NCI-H1092 treated with DMSO at 0.1 percent for 48 hours (cell line): ENCODE measurements around the gene GAL3ST2.
"Not testable (repeated sequence)": the region's sequence is repeated elsewhere in the genome, so short reads cannot be mapped to it uniquely, and the experiment has no call there.

Source experiments
- DNase-seq: peaks from one replicate; lab custom pipeline; 2025; lab: John Stamatoyannopoulos, UW

The GAL3ST2 gene

DNA sequence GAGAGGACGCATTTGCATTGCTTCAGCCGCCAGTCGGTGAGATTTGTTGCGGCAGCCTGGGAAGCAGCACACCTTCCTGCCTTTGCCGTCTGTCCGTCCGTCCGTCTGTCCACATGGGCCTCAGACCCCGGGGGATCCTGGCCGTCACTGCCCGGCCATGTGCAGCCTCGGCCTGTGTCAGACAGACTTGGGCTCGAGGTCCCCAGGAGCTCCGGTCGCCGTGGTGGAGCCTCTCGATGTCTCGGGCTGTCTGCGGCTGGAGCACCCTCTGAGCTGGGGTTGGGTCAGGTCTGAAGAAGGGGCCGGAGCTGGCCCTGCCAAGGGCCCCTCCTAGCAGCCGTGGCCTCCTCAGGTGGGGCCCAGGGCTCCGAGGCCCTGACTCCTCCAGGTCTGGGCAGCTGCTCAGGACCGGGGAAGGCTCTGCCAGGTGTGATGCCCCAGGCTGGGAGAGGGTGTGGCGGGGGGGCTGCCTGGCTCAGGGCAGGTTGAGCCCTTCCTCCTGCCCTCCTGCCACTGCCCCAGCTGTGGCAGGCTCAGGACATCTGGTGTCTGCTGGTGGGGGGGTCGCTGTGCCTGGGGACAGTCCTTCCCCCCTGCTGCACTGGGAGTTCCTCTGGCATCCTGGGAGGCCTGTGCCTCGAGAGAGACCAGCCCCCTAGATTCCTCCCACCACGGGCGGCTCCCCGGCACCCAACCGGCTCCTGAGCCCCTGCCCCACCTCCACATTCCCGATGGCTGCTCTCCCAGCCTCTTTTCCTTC is 44.2 kb downstream of the GAL3ST2 start:
- no peak for DNase-seq

DNA sequence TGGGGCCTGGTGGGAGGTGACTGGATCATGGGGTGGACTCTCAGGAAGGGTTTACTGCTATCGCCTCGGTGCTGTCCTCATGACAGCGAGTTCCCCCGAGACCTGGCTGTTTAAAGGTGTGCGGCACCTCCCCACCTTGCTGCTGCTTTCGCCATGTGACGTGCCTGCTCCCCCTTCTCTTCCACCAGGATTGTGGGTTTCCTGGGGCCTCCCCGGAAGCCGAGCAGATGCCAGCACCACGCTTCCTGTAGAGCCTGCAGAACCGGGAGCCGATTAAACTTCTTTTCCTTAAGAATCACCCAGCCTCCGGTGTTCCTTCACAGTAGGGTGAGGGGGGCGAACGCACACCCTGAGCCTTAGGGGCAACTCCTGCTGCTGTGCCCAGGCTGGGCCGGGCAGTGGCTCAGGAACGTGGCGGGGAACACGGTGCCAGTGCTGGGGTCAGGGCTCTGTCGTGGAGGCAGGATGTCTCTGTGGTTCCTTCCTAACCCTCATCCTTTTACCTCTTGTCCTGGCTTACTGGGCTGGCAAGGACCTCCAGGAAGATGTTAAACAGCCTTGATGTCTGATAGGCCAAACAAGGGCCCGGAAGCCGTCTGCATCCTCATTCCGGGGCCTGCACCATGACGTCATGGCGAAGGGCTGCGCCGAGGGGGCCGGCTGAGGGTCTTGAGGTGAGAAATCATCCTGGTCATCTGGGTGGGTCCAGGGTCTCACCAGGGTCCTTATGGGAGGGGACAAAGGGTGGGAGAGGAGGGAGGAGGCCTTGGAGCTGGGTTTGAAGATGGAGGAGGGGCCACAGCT is 45.0 kb downstream of the GAL3ST2 start:
- DNase-seq, result no peak

DNA sequence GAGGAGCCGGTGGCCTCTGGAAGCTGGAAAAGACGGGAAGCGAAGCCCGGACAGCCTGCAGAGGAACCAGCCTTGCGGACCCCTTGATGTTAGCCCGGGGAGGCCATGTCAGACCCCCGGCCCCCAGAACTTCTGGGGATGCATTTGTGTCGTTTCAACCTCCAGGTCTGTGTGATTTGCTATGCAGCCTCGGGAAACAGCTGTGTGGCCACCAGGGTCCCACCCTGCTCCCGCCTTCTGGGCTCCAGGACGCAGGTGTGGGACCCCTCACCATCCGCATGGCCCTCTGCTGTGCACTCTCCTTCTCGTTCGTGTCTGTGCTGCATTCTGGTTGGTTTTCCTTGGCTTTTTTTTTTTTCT is 45.6 kb downstream of the GAL3ST2 start:
- no peak for DNase-seq

DNA sequence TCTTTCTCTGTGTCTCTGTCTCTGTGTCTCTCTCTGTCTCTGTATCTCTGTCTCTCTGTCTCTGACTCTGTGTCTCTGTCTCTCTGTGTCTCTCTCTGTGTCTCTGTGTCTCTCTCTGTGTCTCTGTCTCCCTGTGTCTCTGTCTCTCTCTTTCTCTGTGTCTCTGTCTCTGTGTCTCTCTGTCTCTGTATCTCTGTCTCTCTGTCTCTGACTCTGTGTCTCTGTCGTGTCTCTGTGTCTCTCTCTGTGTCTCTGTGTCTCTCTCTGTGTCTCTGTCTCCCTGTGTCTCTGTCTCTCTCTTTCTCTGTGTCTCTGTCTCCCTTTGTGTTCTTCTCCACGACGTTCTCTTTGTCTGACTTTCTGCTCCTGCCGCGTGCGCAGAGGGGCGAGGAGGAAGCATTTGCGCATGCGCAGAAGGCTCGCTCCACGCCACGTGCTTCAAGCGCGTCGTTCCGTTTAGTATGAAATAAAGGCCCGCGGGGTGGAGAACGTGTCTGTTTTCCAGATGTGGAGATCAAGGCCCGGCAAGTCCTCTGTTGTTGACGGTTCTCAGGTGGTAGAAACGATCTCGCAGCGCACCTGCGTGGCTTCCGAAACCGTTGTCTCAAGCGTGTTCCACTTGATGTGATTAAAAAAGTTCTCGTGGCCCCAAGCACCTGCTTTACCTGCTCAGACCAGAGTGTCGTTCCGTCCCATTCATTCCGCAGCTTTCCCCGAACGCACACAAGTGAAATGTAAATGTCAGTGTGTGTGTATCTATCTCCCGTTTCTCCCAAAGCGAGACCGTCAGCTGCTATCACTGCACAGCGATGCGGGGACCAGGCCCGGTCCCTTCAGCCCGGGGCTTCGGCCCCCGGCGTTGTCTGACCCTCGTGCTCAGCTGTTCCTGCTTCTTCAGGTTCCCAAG is 47.2 kb downstream of the GAL3ST2 start:
- not testable (repeated sequence) for DNase-seq

DNA sequence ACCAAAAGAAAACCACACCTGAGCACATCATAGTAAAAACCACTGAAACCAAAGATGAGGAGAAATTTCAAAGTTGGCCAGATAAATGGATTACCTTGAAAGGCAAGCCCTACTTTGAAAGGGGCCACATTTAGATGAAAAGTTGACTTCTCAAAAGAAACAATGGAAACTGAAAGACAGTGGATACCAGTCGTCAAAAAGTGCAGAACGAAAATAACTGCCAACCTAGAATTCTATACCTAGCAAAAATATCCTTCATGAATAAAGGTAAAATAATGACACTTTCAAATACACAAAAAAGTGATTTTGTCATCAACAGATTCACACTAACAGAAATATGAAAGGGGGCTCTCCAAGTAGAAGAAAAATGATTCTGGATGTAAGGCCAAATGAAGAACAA is 50.8 kb downstream of the GAL3ST2 start:
- DNase-seq, result no peak

DNA sequence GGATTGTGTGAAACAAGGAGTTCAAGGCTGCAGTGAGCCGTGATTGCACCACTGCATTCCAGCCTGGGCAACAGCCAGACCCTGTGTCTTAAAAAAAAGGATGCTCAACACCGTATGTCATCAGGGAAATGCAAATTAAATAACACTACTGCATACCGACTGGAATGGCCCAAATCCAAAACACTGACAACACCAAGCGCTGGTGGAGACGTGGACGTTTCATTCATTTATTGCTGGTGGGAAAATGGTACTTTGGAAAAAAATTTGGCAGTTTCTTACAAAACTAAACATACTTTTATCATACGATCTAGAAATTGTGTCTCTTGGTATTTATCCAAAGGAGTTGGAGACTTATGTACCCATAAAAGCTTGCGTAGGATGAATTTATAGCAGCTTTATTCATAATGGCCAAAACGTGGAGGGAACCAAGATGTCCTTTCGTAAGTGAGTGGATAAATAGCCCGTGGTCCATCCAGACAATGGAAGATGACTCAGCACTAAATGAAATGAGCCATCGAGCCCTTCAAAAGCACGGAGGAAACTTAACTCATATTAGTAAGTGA is 56.6 kb downstream of the GAL3ST2 start:
- no peak for DNase-seq

DNA sequence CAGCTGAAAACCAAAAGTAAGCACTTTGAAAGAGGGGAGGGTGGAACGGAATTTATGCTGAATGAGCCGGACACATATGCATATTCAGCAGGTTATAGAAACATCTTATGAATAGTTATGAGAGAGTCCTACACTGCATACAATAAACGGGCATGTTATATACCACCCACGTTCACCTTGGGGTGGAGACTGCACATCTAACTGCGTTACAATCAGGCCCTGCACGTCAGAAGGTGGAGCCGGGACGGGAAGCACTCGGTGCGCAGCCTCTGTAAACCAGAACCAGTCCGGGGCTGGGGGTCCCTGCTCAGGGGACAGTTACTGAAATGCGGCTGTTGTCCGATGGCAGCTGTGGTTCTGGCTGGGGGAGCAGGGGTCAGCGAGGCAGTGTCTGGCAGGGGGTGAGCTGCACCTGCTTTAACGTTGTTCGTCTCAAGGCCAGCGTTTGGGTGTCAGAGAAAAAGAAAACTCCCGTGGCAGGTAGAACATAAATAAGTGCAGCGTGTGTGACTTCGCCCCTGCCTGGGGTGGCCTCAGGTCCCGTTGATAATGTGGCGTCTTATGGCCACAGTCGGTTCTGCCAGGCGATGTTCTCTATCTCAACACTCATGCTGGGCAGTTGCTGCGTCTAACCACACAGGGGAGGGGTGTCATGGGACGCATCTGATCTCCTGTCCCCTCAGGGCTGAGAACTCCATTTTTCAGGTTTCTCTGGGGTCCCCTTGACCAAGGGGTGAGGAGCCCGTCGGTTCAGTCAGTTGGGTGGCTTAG is 57.3 kb downstream of the GAL3ST2 start:
- not testable (repeated sequence) for DNase-seq

DNA sequence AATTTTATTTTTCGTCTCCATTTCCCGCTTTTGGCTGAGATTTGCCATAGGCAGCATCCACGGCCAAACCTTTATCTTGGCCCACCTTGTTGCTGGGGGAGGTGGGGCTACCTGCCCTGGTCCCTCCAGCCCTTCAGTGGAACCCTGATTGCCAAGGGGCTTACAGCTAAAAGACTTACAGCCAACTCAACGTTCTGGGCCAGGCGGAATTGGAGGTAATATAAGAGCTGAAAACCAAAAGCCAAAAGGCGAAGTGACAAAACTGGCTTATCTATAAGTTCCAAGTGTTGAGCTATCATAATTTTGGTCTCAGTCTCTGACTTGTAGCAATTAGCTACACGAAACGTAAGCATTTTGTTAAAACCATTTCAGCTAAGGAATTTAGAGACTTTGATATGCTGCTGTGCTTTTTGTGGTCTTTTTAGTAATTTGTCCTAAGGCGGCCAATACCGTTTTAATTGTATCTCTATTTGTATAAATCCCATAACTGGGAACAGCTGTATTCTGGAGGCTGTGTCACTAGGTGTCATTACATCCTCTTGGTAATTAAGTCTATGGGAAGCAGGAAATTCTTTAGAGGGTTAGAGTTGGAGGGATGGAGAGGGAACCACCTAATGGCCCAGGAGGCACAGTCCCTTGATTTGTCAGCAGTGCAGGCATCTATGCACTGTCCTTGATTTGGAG is 58.0 kb downstream of the GAL3ST2 start:
- DNase-seq, result no peak

DNA sequence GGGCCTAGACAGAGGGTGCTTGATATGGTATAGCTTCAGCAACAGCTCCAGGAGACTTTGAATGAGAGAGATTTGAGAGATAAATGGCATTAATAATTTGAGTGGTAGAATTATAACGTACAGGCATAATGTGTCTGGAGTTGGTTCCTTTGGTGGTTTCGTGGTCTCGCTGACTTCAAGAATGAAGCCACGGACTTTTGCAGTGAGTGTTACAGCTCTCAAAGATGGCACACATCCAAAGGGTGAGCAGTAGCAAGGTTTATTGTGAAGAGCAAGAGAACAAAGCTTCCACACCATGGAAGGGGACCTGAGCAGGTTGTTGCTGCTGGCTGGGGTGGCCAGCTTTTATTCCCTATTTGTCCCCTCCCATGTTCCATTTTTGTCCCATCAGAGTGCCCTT is 59.0 kb downstream of the GAL3ST2 start:
- DNase-seq, result no peak

DNA sequence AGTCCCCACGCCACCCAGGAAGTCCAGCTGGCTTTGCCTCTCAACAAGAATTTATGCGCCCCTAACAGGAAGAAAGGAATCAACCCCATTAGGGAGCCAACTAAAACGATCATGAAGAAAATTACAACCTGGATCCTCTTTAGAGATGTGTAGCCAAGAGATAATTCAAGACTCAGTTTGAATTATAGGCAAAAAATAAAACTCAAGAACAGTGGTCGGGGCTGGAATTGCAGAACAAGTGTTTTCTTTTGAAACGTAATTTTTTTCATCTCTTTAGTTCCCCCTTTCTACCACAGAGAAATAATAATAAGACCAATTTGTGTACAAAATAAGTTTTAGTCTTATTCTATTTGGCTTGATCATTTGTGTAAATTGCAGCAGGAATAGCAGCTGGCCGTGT is 59.7 kb downstream of the GAL3ST2 start:
- no peak for DNase-seq

DNA sequence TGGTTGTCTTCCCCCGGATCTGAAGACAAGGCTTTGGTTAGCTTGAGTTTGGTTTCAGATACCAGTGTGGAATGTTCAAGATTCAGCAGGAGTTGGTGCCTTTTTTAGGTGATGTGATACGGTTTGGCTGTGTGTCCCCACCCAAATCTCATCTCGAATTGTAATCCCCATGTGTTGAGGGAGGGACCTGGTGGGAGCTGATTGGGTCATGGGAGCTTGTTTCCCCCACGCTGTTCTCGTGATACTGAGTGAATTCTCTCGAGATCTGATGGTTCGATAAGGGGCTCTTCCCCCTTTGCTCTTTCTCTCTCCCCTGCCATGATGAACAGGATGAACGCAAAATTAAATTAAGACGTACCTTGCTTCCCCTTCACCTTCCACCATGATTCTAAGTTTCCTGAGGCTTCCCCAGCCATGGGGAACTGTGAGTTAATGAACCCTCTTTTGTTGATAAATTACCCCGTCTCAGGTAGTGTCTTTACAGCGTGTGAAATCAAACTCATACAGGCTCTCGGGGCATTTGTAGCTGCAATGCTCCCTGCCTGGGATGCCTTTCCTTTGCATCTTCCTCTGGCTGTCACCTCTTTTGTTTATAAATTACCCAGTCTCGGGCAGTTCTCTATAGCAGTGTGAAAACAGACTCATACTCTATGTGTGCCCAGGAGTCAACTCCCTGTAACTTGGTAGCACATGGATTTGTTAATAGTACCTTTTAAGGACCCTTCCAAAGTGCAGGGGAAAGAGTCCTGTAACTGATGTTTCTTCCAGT is 60.8 kb downstream of the GAL3ST2 start:
- DNase-seq, result no peak

DNA sequence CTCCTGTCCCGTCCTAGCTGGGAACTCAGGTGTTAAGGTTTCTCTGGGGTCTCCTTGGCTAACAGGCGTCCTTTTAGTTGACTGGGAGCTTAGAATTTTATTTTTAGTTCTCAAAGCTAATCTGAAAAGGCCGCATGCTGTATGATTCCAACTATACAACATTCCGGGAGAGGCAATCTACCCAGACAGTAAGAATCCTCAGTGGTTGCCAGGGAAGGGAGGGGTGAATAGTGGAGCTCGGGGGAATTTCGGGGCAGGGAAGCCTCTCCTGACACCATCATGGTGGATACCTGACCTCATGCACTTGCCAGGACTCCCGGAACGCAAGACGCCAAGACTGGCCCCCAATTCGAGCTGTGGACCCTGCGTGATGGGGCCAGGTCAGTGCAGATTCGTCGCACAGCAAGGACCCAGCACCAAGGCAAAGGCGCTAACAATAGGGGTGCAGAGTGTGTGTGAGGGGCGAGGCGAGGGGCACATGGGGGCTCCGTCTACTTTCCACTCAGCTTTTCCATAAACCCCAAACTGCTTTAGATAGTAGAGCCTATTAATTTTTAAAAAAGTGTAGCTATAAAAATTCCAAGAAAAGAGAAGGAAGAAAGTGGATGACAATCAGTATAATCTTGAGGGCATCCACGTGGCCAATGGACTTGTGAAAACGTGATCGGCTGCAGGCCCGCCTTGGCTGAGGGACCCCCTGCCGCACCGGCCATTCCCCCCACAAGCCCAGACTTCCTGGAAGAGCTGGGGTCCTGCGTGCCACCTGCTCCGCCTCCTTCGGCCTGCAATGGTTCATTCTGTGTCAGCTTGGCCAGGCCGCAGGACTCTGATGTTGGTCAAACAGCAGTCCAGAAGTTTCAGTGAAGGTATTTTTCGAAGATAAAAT is 64.8 kb downstream of the GAL3ST2 start:
- DNase-seq, result no peak

DNA sequence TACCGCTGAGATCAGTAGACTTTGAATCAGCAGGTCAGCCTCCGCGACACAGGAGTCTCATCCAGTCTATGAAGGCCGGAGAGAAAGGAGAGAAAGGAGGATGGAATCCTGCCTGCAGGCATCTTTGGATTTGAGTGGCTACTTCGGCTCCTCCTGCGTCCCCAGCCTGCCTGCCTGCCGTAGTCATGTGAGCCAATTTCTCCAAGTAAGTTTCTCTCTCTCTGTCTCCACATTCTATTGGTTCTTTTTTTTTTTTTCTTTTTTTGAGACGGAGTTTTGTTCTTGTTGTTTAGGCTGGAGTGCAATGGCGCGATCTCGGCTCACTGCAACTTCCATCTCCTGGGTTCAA is 65.4 kb downstream of the GAL3ST2 start:
- no peak for DNase-seq

DNA sequence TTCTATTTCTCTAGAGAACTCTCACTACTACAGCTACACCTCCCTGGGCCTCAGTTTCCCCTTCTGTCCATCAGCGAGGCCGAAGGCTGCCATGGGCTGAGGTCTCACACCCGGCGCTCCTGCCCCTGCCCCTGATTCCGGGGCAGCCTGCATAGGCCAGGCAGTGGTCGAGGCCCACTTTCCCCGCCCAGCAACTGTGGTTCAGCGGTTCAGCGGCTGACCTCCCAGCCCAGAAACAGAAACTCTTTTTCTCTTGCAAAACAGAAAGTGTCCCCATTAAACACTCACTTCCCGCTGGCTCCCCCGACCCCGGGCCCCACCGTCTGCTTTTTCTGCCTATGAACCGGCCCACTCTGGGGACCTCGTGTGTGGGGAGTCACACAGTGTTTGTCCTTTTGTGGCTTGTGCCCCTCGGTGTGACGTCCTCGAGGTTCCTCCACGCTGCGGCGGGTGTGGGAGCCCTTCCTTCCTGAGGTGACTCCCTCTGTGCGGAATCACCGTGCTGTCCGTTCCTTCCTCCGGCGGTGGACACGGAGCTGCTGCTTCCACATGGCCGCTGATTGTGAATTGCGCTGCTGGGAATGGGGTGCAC is 66.1 kb downstream of the GAL3ST2 start:
- DNase-seq, result no peak

DNA sequence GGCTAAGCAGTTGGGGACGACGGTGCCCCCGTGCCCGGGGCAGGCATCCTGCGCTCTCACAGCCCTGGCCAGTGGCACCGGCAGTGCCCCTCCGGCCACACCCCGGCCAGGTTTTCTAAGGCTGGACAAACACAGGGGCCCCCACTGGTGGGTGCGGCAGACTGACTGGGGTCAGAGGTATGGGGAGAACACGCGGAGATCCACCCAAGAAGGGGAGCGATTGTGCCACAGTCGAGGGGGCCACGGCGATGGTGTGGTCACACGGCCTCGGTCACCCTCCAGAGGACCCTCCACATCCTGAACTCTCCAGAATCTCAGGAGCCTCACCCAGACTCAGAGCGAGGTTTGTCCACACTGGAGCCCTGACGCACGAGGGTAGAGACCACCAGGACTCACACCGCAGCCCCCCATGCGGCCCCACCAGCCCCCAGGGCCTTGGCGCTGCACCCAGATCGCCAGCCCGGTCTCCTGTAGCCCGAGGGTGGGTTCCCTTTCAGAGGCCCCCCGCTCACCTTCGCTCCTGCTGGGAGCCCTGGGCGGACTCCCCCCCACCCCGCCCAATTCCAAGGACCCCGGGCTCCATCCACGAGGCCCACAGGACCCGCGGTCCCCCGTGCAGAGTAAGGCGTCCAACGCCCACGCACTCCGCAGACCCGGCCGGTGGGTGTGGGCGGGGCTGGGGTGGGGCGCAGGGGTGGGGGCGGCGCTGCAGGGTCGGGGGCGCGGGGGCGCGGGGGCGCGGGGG is 66.9 kb downstream of the GAL3ST2 start:
- no peak for DNase-seq

DNA sequence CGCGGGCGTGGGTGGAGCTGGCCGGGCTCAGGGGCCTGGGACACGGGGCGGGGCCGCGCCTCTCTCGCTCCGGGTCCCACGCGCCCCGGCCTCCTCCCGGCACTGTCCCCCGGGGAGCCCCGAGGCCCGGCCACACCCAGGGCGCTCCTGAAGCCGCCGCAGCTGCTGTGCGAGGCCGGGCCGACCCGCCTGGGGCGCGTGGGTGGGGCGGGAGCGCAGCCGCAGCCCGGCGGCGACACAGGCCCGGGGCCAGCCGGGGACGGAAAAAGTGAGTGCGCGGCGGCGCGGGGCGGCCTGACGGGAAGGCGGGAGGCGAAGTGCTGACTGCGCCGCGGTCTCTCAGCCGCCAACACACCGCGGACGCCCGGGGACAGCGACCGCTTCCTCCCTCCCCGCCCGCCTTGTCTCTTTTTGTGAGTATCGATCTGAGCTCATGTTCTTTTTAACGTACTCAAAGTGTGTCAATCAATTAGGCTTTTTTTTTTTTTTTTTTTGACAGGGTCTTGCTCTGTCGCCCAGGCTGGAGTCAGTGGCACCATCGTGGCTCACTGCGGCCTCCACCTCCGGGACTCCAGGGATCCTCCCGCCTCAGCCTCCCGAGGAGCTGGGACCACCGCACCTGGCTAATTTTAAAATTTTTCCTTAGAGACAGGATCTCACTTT is 67.6 kb downstream of the GAL3ST2 start:
- no peak for DNase-seq

DNA sequence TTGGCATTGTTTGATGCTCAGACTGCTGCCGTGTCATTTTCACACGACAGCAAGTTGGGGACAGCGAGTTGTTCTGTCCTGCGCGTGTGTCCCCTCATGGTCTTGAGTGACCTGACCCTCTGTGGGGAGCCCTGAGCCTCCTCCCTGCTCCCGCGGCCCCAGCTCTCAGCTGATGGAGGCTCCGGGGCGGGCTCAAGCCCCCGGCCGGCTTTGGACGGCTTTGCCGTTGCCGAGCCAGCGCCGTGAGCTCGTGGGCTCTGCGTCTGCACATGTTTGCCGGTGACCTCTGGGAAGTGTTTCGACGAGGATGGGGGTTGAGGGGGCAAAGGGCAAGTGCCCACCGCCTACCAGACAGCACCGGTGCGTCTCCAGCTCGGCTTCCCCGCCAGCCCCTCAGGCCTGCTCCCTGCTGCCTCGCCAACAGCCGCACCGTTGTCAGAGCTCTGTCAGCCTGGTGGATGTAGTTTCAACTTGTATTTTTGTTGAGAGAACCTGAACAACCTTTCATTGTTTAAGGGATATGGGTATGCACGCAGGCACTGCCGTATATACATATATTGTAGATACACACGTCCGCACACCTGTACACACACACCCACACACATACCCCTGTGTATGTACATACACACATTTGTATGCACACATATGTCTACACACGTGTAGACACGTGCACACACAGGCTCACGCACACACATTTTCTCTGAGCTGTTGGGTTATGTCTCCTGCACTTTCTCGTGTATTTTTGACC is 68.4 kb downstream of the GAL3ST2 start:
- no peak for DNase-seq
